AG20443 (cell line): ENCODE measurements around the gene SUOX.
"Not testable (repeated sequence)": the region's sequence is repeated elsewhere in the genome, so short reads cannot be mapped to it uniquely, and the experiment has no call there.

Experiments used
- DNase-seq: peaks from one replicate; pipeline ENCODE4 v3.0.0; 2012; ENCODE audit warnings: low spot score, mixed read lengths

The SUOX gene

DNA sequence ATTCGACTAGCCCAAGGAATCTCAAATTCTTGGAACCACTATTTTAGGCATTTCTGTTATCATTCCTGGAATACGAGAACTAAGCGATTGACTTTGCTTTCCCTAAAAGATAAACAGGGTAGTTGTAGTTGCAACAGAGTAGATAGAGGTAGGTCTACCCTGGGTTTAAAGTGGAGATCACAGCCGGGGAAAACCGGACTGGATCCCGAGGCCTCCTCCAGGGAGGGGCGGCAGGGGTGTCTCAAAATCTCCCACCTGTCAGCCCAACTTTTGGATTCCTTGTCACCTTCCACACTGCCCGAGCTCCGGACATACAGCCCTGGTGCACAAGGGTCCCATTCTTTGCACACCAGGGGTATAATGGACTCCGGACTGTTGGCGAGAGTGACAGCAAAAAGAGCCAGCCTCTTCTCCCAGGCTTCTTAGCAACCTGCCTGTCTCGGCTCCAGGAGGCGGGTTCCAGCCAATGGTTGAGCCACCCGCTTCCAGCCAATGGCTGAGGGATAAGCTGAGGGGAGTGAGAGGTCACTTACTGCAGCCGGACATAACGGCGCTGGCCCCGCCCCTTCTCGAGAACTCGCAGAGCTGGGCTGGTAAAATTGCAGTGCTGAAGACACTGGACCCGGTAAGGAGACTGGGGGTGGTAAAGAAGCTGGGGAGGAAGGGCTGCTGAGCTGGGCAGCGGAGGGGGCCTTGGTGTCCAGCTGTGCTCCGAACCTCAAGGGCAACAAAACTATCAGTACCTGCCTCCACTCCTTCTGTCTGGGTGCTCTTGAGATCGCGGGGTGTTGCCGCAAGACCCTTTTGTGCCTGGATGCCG, at the start of gene SUOX:
TSS of gene SUOX (plus strand) at position 562 of the 820 bp plus-strand sequence. CDS start 4,946 bp downstream, outside the sequence.
- peak; percentile 98 for DNase-seq

- no peak for DNase-seq
Observed at GRCh38 chr12:55955344-55955743, 41.7 kb upstream of the SUOX start.

- peak; percentile 55 for DNase-seq
Observed at GRCh38 chr12:55955800-55956508, 41.1 kb upstream of the SUOX start.

DNA sequence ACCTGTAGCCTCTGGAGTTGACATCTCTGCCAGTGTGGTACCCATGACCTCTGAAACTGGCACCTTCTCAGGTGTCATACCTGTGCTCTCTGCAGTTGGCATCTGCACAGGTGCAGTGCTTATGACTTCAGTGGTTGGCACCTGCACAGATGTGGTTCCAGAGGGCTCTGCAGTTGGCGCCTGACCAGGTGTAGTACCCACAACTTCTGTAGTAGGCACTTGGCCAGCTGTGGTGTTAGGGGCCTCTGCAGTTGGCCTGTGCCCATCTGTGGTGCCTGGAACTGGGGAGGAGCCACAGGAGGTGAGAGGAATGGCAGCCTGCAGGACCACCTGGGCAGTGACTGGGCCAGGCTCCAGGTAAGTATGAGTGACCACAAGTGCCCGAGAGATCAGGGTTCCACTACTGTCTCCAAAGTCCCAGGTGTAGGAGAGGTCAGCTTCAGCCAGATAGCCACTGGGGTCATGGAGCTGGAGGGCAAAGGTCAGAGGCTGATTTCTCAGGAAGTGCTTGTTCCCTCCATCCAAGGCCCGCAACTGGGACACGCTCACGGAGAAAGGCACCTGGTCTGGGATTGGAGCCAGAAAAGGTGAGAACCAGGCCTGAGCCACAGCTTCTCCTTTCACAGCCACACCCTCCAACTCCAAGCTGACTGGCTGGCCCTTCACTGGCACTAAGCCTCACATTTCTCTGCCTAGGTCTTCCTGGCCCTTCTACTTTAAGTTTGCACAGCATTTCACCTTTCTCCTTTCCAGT, 39.8 kb upstream of the SUOX start:
- no peak for DNase-seq

DNA sequence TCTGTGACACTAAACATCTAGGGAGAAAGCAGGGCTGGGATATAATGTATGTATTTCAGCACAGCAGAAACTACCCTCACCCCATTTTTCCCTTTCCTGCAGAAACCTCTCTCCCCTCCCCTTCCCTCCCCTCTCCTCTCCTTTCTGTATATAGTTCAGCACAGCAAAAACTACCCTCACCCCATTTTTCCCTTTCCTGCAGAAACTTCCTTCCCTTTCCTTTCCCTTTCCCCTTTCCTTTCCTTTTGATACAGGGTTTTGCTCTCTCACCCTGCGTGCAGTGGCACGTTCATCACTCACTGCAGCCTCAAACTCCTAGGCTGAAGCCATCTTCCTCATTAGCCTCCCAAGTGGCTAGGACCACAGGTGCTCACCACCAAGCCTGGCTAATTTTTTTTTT, 33.3 kb upstream of the SUOX start:
- DNase-seq: no peak

GRCh38 chr12:55965240-55965639, 31.8 kb upstream of the SUOX start:
- DNase-seq: no peak

- DNase-seq: peak; percentile 30
Observed at GRCh38 chr12:55965941-55966407, 31.1 kb upstream of the SUOX start, which contains the start of gene PMEL. PMEL (minus strand) TSS chr12:55966042; CDS start chr12:55966011, 31 bp downstream.

- peak; percentile 97 for DNase-seq
Observed at GRCh38 chr12:55966408-55967281, 30.4 kb upstream of the SUOX start, which contains the start of gene CDK2. CDK2 (plus strand) TSS chr12:55966830; CDS start chr12:55967009, 179 bp downstream.

DNA sequence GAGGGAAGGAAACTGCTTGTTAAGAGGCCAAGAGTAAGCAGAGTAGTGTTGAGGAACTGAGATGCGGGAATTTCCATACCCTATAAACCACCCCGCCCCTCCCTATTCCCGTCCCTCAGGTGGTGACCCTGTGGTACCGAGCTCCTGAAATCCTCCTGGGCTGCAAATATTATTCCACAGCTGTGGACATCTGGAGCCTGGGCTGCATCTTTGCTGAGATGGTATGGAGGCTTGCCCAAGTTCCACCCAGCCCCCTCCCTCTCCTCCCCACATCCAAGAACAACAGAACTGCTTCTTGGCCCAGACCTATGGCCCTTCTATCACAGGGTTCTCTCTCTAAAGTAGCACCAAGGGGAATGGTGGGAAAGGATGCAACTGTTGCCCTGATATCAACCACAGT, 27.7 kb upstream of the SUOX start:
- no peak for DNase-seq

GRCh38 chr12:55970775-55971174, 26.3 kb upstream of the SUOX start:
- DNase-seq: no peak

DNA sequence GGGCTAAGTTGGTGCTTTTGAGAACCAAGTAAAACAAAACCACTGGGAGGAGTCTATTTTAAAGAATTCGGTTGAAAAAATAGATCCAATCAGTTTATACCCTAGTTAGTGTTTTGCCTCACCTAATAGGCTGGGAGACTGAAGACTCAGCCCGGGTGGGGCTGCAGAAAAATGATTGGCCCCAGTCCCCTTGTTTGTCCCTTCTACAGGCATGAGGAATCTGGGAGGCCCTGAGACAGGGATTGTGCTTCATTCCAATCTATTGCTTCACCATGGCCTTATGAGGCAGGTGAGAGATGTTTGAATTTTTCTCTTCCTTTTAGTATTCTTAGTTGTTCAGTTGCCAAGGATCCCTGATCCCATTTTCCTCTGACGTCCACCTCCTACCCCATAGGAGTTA, 25.0 kb upstream of the SUOX start:
- DNase-seq: peak; percentile 65

DNA sequence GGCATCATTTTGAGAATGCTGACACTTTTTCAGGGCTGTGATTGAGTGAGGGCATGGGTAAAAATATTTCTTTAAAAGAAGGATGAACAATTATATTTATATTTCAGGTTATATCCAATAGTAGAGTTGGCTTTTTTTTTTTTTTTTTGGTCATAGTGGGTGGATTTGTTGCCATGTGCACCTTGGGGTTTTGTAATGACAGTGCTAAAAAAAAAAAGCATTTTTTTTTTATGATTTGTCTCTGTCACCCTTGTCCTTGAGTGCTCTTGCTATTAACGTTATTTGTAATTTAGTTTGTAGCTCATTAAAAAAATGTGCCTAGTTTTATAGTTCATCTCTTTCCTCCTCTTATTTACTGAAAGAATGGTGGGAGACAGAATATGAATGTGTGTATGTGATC, 24.6 kb upstream of the SUOX start:
- DNase-seq: no peak

DNA sequence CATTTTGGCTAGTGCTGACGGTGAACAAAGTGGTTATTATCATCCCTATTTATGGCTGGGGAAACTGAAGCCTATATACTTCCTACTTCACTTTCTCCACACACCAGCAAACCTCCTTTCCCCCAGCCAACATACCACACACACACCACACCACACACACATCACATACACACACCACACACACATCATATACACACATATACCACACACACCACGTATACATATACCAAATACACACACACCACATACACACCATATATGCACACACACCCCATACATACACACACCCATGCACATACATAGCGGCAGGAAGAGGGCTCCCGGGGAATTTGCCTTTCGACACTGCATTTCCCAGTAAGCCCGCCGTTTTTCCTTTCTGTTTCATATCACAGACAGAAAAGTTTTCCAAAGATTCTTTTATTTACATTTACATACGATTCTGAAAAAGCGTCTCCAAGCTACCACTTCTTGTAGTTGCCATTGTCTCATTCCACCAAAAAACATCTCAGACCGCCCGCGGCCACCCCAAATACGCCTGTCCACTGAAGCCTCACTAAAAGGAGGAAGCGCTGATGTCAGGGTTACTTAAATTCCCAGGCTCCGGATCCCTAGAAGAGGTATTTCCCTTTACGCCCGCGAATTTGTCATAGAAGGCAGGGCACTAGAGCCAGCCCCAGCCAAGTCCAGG, 24.0 kb upstream of the SUOX start:
- DNase-seq: no peak

GRCh38 chr12:55973599-55974307, 23.3 kb upstream of the SUOX start, which contains the start of gene RAB5B:
RAB5B (plus strand) TSS chr12:55974078; CDS start chr12:55986961, 12,883 bp downstream.
- peak; percentile 95 for DNase-seq

GRCh38 chr12:55974308-55974730, 22.8 kb upstream of the SUOX start:
- peak; percentile 68 for DNase-seq

DNA sequence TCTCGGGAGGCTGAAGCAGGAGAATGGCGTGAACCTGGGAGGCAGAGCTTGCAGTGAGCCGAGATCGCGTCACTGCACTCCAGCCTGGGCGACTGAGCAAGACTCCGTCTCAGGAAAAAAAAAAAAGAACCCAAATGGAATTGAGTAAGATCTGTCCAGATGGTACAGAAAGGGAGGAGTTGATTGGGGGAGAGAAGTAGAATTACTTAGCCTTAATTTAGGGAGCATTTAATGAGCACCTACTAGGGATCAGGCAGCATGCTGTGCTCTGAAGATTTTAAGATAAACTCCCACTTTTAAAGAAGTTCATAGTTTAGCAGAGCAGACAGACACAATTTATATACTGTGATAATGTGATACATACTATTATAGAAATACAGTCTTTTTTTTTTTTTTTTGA, 18.7 kb upstream of the SUOX start:
- DNase-seq: no peak

GRCh38 chr12:55979069-55979468, 18.0 kb upstream of the SUOX start:
- no peak for DNase-seq

DNA sequence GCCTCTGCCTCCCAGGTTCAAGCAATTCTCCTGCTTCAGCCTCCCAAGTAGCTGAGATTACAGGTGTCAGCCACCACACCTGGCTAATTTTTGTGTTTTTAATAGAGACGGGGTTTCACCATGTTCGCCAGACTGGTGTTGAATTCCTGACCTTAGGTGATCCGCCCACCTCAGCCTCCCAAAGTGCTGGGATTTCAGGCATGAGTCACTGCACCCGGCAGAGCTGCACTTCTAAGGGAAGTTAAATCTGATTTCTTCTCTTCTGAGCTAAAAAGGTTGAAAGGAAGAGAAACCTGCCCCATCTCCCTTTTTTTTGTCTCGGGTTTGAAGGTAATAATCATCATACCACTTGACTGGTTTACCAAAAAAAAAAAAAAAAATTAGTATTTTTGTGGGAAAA, 15.2 kb upstream of the SUOX start:
- DNase-seq: not testable (repeated sequence)

DNA sequence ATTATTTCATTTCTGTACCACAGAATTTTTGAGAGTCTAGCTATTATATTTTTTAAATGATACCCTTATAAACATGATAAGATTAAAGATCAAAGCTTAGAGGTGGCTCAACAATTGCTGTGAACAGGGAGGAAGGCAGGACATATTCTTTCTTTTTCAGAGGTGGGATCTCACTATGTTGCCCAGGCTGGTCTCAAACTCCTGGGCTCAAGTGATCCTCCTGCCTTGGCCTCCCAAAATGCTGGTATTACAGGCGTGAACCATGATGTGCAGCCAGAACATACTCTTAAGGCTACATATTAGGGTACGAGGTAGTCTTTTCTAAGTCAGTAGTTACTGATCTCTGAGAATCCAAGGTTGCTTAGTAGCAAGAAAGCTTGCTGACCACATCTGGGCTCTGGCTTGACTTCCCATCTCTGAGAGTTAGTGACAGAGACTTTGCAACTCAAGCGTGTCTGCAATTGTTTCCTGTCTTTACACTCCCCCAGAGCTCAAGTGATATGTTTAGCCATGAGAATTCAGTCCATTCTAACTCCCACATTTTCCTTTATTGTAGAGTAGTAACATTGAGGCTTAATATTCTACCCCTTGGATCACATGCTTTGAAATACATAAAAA, 14.6 kb upstream of the SUOX start:
- no peak for DNase-seq
